GM19452 (cell line): ENCODE data around the gene SPG21.
A peak's percentile ranks its signal among the peaks of the same experiment; 100 is the strongest.
"Not testable (repeated sequence)": the region's sequence is repeated elsewhere in the genome, so short reads cannot be mapped to it uniquely, and the experiment has no call there.

Experiments used
- ATAC-seq: cut with Tn5 transposase; IDR thresholded peaks from one replicate; pipeline ENCODE4 v1.9.1; 2021; ENCODE audit not compliant: unreplicated experiment

Gene SPG21

GRCh38 chr15:64989416-64990167 is at the start of gene SPG21:
SPG21 (minus strand) TSS chr15:64989914; CDS start chr15:64983569, 6,345 bp downstream.
- ATAC-seq, result peak; percentile 96

GRCh38 chr15:65038836-65039235 is 49.1 kb upstream of the SPG21 start:
- no peak for ATAC-seq

- no peak for ATAC-seq
Observed at GRCh38 chr15:65038428-65038827, 48.7 kb upstream of the SPG21 start.

- ATAC-seq, result no peak
Observed at GRCh38 chr15:65037309-65037708, 47.6 kb upstream of the SPG21 start.

- ATAC-seq, result no peak
Observed at GRCh38 chr15:65034719-65035118, 45.0 kb upstream of the SPG21 start.

- ATAC-seq, result no peak
Observed at GRCh38 chr15:65033659-65034269, 44.0 kb upstream of the SPG21 start.

GRCh38 chr15:65032801-65033537 is 43.3 kb upstream of the SPG21 start:
- ATAC-seq, result no peak

- no peak for ATAC-seq
Observed at GRCh38 chr15:65029736-65030208, 40.1 kb upstream of the SPG21 start.

GRCh38 chr15:65028921-65029735 is 39.4 kb upstream of the SPG21 start, which contains the start of gene MTFMT:
MTFMT (minus strand) TSS chr15:65029639; CDS start chr15:65029613, 26 bp downstream.
- peak; percentile 55 for ATAC-seq

- ATAC-seq, result no peak
Observed at GRCh38 chr15:65028338-65028737, 38.6 kb upstream of the SPG21 start.

- ATAC-seq, result no peak
Observed at GRCh38 chr15:65027593-65027992, 37.9 kb upstream of the SPG21 start.

GRCh38 chr15:65026756-65027155 is 37.0 kb upstream of the SPG21 start:
- no peak for ATAC-seq

GRCh38 chr15:65021488-65021887 is 31.8 kb upstream of the SPG21 start:
- no peak for ATAC-seq

GRCh38 chr15:65020419-65020818 is 30.7 kb upstream of the SPG21 start:
- no peak for ATAC-seq

- ATAC-seq, result not testable (repeated sequence)
Observed at GRCh38 chr15:65011198-65011597, 21.5 kb upstream of the SPG21 start.

GRCh38 chr15:65008983-65009382 is 19.3 kb upstream of the SPG21 start:
- ATAC-seq, result no peak

GRCh38 chr15:65006876-65007275 is 17.2 kb upstream of the SPG21 start:
- ATAC-seq, result no peak

- no peak for ATAC-seq
Observed at GRCh38 chr15:65004993-65005392, 15.3 kb upstream of the SPG21 start.

GRCh38 chr15:64997745-64998375 is 8.1 kb upstream of the SPG21 start:
- no peak for ATAC-seq

GRCh38 chr15:64997066-64997465 is 7.4 kb upstream of the SPG21 start:
- no peak for ATAC-seq
